NCI-H187 treated with DMSO at 0.1 percent for 48 hours (cell line): Measurements from ENCODE around the gene NEUROD4.

Source experiments
- DNase-seq: peaks from one replicate; lab custom pipeline; 2025; lab: John Stamatoyannopoulos, UW

NEUROD4 gene

DNA sequence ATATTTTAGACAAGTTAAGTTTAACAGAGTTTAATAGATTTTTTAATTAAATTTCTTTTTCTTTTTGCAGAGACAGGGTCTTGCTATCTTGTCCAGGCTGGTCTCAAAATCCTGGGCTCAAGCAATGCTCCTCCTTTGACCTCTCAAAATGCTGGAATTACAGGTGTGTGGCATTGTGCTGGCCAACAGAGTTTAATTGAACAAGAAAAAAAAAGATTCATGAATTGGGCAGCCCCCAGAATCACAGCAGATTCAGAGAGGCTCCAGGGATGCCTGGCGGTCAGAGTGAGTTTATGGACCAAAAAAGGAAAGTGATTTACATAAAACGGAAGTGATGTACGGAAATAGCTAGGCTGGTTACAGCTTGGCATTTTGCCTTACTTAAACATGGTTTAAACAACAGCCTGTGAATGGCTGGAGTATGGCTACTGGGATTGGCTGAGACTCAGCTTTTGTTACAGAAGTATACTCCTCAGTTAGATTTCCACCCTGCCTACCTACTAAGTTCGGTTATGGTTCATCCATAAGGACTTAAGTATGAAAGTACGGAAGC lies 20.7 kb upstream of the NEUROD4 start:
- DNase-seq: no peak

DNA sequence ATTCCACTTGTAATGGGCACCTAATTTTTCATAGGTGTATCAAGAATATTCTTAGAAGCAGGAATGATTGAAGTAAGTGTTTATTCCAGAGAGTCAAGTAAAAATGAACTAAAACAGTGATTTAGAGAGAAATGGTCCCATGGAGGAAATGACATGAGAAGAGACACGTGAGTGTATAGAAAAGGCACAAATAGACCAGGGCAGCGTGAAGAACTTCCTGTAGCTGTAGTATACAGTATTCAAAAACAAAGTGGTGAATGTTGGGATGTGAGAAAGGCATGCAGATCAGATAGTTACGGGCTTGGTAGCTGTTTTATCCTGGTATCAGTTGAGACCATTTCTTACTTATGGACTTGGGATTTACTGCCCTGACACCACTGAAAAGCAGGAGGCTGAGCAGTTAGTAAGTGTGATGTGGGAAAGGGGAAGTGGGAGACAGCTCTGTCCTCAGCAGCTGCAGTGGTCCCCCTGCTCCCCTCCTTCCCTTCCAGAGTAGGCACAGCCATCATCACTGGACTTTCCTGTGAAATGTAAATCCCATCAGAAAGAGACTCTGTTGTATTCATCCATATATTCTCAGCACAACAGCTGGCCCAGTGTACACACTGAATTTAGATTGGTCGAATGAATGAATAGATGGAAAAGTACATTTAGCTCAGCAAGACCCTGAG lies 18.4 kb upstream of the NEUROD4 start:
- DNase-seq: no peak

DNA sequence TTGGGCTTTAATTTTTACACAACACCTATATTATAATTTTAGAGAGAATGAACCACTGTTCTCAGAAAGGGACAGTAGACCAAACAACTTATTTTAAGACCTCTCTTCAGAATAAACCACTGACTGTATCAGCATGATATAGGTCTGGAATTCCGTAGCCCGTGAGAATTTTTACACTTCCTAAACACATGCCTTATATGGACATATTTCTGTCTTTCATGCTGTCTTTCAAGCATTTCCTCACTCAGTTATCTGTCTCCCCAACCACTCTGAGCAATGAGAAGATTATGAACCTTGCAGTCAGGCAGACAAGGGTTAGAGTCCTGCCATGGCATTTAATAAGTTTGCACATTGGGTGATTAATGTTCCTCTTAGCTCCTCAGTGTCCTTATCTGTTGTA lies 17.4 kb upstream of the NEUROD4 start:
- no peak for DNase-seq

GRCh38 chr12:55008944-55009585 lies 10.7 kb upstream of the NEUROD4 start:
- peak; percentile 52 for DNase-seq

DNA sequence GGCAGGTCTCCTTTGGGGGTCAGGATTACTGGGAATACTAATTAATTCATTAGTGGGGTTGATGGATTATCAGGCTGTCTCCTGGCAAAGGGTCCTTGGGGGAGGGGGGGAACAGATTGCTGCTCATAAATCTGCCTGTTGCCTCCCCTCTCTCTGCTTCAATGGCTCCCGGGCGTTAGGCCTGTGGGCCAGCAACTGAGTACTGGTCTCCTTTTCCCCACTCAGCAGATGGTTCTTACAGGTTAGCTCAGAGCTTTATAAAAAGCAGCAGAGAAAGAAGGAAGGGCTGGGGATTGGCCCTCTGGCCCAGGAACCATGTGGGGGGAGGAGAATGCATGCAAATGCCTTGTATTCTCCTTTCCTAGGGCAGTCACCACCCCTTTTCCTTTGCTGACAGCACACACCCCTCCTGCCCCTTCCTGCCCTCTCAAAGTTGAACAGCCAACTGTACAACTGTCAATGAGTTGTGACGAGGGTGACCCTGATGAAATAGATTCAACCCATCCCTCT lies 2.3 kb upstream of the NEUROD4 start:
- DNase-seq: no peak

DNA sequence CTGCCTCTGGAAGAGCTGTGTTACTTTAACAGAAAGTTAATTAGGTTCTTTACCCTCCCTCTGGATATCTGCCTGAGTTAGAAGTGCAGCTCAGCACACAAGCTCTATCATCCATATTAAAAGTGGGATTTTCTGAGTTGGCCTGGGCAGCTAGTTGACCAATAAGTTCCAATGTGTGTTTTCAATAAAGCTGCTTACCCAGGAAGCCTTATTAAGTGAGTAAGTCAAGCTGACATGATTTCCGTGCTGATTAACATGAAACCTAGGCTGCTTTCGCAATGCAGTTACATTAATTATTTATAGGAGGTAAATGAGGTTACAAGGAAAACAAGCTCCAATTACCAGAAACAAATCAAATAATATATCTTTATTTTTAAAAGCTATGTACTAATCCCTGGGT lies 4.8 kb downstream of the NEUROD4 start:
- DNase-seq: no peak

DNA sequence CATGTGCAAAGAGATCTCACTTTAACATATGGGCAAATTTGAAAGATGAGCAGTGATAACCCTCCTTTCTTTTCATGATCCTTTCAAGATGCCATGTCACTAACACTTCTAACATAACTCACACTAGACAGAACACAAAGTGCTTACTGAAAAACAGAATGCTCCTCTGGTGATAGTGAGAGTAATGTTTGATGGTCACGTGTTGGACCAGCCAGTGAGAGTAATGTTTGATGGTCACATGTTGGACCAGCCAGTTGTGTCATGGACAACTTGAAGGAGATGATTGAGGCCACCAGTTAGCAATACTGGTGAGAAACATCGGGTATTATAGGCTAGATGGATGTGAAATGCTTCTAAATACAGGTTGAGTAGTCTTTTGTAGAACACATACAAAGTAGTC lies 5.7 kb downstream of the NEUROD4 start:
- DNase-seq: no peak

- no peak for DNase-seq
These were observed 14.4 kb downstream of the NEUROD4 start for GRCh38 chr12:55034218-55034617.

DNA sequence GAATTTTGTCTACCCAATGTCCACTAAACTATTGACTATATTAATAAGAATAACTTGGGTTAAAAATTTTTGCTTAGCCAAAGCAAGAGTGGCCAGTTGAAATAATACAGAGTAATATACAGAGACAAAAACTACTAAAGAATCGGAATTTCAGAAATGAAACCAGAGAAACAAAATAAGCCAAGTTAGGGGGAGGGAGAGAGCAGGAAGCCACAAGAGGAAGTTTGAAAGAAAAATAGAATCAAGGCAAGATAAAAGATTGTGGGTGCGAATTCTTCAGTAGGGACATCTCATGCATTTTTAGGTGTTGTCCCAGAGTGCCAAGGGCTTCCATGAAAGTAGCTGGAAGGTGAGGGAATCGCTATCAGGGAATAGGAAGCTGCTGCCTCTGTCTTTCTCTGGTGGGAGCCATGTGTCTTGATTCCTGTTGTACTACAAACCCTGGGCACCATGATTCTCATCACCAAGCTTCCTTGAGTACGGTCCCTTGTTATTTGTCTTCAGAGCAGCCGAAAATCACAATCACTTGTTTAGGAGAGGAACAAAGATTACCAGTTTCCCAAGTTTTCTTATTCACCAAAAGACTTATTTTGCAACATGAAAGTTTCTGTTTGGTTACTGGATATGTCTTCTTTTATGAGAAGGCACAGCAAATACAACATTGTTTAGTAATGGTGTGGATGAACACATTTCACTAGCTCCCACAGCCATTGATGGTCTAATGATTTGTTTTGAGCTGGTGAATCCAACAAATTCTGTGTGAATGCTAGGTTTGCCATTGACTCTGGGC lies 16.7 kb downstream of the NEUROD4 start:
- DNase-seq: no peak

- no peak for DNase-seq
These were observed 17.7 kb downstream of the NEUROD4 start for GRCh38 chr12:55037351-55037987.

DNA sequence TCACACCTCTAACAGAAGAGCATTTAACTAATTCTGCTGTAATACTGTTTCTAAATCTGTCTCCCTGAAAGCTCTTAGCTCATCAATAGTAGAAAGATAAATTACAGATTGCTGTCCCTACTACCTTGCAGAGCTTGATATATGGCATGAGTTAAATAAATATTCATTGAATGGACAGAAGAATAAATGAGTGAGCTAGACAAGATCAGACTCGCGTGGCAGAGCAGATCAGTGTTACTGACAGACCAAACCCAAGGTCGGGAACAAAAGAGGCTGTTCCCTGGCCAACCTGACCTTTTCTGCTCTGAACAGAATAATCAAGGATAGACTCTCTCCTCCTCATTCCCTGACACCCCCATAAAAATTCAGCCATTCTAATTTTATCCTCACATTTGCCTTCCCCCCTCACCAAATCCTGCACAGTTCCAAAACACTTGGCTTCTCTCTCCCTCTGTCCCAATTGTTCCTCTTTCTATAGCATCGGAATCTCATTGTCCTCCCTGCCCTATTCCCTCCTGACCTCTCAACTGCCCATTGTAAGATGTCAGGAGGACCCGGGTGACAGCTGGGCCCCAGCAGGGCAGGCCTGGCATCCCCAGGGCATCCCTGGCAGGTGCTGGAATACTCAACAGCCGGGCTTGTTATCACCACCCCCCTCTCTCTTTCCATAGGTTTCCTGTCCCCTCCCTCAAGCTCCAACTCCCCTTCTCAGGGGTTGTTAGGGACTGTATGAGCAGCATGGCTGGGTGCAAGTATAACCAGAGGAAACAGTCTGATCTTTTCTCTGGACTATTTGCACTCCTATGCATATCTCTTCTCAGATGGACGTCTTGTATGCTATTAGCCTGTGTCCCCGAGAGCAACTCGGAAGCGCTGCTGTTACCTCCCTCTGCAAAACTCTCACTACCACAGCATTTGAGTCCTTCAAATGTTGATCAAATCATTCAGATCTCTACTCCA lies 19.9 kb downstream of the NEUROD4 start:
- DNase-seq: no peak

DNA sequence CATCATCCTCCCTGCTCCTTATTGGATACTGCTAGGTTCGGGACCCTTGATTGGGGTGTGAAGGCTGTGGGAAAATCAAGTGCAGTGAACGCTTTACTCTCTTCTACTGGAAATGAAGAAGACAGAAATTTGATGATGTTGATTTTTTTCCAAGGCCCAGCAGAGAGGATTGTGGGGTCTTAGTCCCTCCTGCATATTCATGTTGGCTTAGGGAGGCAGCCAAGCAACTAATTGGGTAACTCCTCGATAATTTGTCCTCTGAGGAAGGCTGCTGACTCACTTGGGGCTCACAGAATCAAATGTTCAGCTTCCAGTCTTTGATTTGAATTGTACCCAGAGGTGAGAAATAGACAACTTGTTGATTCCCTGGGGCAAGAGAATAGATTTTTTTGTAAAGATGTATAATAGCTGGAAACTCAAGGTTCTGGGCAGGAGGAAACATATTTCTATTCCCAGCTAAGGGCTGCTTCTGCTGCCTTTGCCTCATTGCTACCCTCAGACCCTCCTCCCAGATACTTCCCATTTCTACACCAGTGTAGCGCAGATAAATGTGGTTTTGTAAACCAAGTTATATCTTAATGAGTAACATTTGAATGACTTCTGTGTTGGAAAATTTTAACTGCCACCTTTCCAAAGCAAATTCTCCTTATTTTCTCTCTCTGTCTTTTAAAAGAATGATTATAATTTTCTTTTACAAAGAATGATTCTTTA lies 21.7 kb downstream of the NEUROD4 start:
- DNase-seq: no peak

DNA sequence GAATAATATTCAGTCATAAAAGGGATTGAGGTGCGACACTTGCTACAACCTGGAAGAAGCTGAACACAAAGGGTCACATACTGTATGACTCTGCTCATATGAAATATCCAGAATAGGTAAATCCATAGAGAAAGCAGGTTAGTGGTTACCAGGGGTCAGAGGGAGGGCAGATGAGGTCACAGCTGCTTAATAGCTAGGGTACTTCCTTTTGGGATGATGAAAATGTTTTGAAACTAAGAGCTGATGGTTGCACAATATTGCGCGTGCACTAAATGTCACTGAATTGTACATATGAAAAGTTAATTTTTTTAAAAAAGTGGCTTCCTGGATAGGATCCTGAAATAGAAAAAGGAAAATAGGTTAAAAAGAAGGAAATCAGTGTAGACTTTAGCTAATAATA lies 23.8 kb downstream of the NEUROD4 start:
- no peak for DNase-seq

GRCh38 chr12:55044135-55044534 lies 24.4 kb downstream of the NEUROD4 start:
- DNase-seq: no peak

- no peak for DNase-seq
These were observed 29.9 kb downstream of the NEUROD4 start for GRCh38 chr12:55049676-55050075.

GRCh38 chr12:55051197-55051947 lies 31.6 kb downstream of the NEUROD4 start:
- no peak for DNase-seq

GRCh38 chr12:55057481-55057880 lies 37.7 kb downstream of the NEUROD4 start:
- DNase-seq: no peak

- DNase-seq: no peak
These were observed 38.3 kb downstream of the NEUROD4 start for GRCh38 chr12:55058082-55058481.

DNA sequence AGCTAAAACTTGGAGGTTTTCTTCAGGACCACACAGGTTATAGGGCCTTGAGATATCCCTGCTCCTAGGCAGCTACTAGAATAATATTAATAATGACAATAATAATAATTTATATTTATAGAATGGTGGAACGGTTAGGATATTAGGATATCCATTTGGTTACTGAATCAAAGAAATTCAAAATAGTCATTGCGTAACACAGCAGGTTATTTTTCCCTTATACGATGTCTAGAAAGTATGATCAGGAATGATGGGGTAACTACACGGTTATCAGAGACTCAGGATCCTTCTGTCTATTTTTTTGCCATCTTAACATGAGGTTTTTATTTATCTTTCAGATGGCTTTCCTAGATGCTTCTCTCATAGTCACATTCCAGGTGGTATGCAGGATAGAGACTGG lies 39.0 kb downstream of the NEUROD4 start:
- DNase-seq: no peak

DNA sequence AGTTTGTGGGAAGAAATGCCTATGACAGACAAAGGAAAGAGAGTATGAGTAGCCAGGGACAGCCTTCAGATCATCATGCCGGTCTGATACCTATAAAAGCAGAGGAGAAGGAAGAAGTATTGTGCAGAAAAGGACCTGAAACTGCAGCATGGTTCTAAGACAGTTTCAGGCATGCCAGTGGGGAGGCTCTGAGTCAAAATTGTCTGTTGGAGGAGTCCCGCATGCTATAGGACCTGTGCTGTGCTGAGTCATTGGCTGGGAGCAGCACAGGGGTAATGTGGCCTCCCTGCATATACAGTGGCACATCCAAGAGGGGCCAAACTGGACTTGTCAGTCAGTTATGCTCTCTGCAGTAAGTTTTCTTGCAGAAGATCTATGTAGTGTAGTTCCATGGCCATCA lies 40.7 kb downstream of the NEUROD4 start:
- DNase-seq: no peak
